HepG2 (cell line): ENCODE data around the gene TXNDC11. TPM values are rescaled to one million over a fixed set of nuclear protein-coding genes. Genes with fewer than 3 reads are reported as not detected.

Experiments used
- E2F2 ChIP-seq: sonication (generic); formaldehyde crosslinking; IDR thresholded peaks from 2 replicates; pipeline ENCODE4 v1.4.0; 2020; ENCODE audit warnings: missing genetic modification reagents, borderline replicate concordance
- HBP1 ChIP-seq: IDR thresholded peaks from 2 replicates; pipeline ENCODE4 v1.6.1; 2016; ENCODE audit warnings: low read depth, control low read depth
- MAFF ChIP-seq: IDR thresholded peaks from 2 replicates; pipeline ENCODE4 v1.6.1; 2011; ENCODE audit warnings: low read depth, low read length, improper control_type of control experiment
- MAFK ChIP-seq, 2 experiments: IDR thresholded peaks in 1 of 2; conservative IDR thresholded peaks in 1 of 2; 2 replicates each; pipeline ENCODE4 v1.6.1; 2011; ENCODE audit warnings: improper control_type of control experiment in 2 of 2, low read length in 2 of 2
- NFIB ChIP-seq: sonication (generic); formaldehyde crosslinking; IDR thresholded peaks from 2 replicates; pipeline ENCODE4 v1.9.0; 2021; ENCODE audit warnings: missing genetic modification reagents, mild to moderate bottlenecking, borderline replicate concordance
- NR2F2 ChIP-seq: IDR thresholded peaks from 2 replicates; pipeline ENCODE4 v1.6.1; 2012; ENCODE audit warnings: low read depth, inconsistent platforms, borderline replicate concordance
- TRAFD1 ChIP-seq: sonication (generic); formaldehyde crosslinking; IDR thresholded peaks from 2 replicates; pipeline ENCODE4 v1.5.1; 2020; ENCODE audit warnings: missing genetic modification reagents, mild to moderate bottlenecking, borderline replicate concordance
- ZHX2 ChIP-seq, 2 experiments: sonication (generic) in 1 of 2; formaldehyde crosslinking in 1 of 2; IDR thresholded peaks; 2 replicates each; pipeline versions ENCODE4 v1.6.1 to v1.9.0; 2014 to 2022; ENCODE audit warnings: antibody characterized with exemption in 1 of 2, borderline replicate concordance in 1 of 2, inconsistent platforms in 1 of 2, low read depth in 1 of 2, missing genetic modification reagents in 1 of 2
- ZNF264 ChIP-seq: sonication (generic); formaldehyde crosslinking; IDR thresholded peaks from 2 replicates; pipeline ENCODE4 v1.4.0; 2020; ENCODE audit warnings: missing genetic modification reagents
- ZNF460 ChIP-seq: sonication (generic); formaldehyde crosslinking; IDR thresholded peaks from 2 replicates; pipeline ENCODE4 v1.5.1; 2020; ENCODE audit warnings: missing genetic modification reagents, mild to moderate bottlenecking, borderline replicate concordance
- ZNF737 ChIP-seq: sonication (generic); formaldehyde crosslinking; IDR thresholded peaks from 2 replicates; pipeline ENCODE4 v1.5.0; 2020; ENCODE audit warnings: missing genetic modification reagents, mild to moderate bottlenecking, borderline replicate concordance
- ZSCAN22 ChIP-seq: sonication (generic); formaldehyde crosslinking; IDR thresholded peaks from 2 replicates; pipeline ENCODE4 v1.4.0; 2020; ENCODE audit warnings: mild to moderate bottlenecking, missing genetic modification reagents
- polyA plus RNA-seq, 8 experiments: library from polyadenylated mRNA; depleted of rRNA in 3 of 8; stranded (reverse) in 7 of 8; unstranded in 1 of 8; fragments of >200 nt; fragmentation: Illumina TruSeq in 4 of 8; extraction: Trizol in 4 of 8; gene quantifications; 2 replicates each; pipeline versions ENCODE4 v1.2.1 to v1.2.3, GENCODE V29; 2011 to 2016; ENCODE audit warnings: low read depth in 4 of 8, missing spikeins in 1 of 8, mixed read lengths in 1 of 8; ENCODE audit not compliant: insufficient read depth in 1 of 8
- total RNA-seq, 5 experiments: library from RNA; depleted of rRNA; stranded (reverse); fragments of >200 nt; fragmentation: Illumina TruSeq; extraction: Trizol; gene quantifications; 2 replicates each; pipeline ENCODE4 v1.2.3, GENCODE V29; 2016; ENCODE audit warnings: low read depth in 1 of 5

The TXNDC11 gene
- total and polyA plus RNA-seq, 2 of the 13 experiments (the other 11 are each of a cell fraction or from before 2014, with no cell fraction given), result 74.9 to 123 TPM

- no peak for TF ChIP-seq E2F2
- peak; percentile 92 for TF ChIP-seq MAFF
- no peak for TF ChIP-seq ZNF737 (CRISPR knock-in tag)
- peak; percentile 61; the same call in 1 of the 2 replicates for TF ChIP-seq ZNF460 (CRISPR knock-in tag)
- no peak for TF ChIP-seq ZHX2 (IDR thresholded peaks at IDR 0.05; ENCODE audit: low read depth)
- no peak for TF ChIP-seq ZHX2 (CRISPR knock-in tag; IDR thresholded peaks at IDR 0.05; ENCODE audit: borderline replicate concordance)
- TF ChIP-seq NR2F2, result no peak
- TF ChIP-seq NFIB (CRISPR knock-in tag), result no peak
- no peak for TF ChIP-seq ZNF264 (CRISPR knock-in tag)
- TF ChIP-seq HBP1 (CRISPR knock-in tag), result no peak
- no peak for TF ChIP-seq TRAFD1 (CRISPR knock-in tag)
- no peak for TF ChIP-seq ZSCAN22 (CRISPR knock-in tag)
- peak; percentile 89 to 90 for TF ChIP-seq MAFK (conservative IDR thresholded peaks at IDR 0.05 in 1 of 2, IDR thresholded peaks at IDR 0.05 in 1 of 2; ENCODE audit: low read length in 2 of 2)
Measured at GRCh38 chr16:11738742-11739544, 3.7 kb downstream of the TXNDC11 start (continued).
